Renal cortical epithelial cell (primary cell): ENCODE measurements around the gene ROBO1. TPM values are rescaled to one million over a fixed set of nuclear protein-coding genes. Genes with fewer than 3 reads are reported as not detected.

Experiments used
- DNase-seq: peaks from one replicate; pipeline ENCODE4 v3.0.0-alpha.2; 2011; ENCODE audit warnings: low read depth
- total RNA-seq: library from RNA; depleted of rRNA; stranded (reverse); fragments of >200 nt; gene quantifications from 2 replicates; pipeline ENCODE4 v1.2.3, GENCODE V29; 2014

Gene ROBO1
- total RNA-seq, 1 donor from 2014 or later: 41.9 TPM

- DNase-seq: no peak
Observed at GRCh38 chr3:78847203-78847602, 920.6 kb downstream of the ROBO1 start.

- no peak for DNase-seq
Observed at GRCh38 chr3:78846718-78847117, 921.1 kb downstream of the ROBO1 start.

- no peak for DNase-seq
Observed at GRCh38 chr3:78845605-78846004, 922.2 kb downstream of the ROBO1 start.

GRCh38 chr3:78844307-78844706 is 923.5 kb downstream of the ROBO1 start:
- DNase-seq: no peak

- DNase-seq: no peak
Observed at GRCh38 chr3:78839693-78840092, 928.1 kb downstream of the ROBO1 start.

- DNase-seq: no peak
Observed at GRCh38 chr3:78838362-78838761, 929.4 kb downstream of the ROBO1 start.

- no peak for DNase-seq
Observed at GRCh38 chr3:78834910-78835309, 932.9 kb downstream of the ROBO1 start.

GRCh38 chr3:78832785-78833204 is 935.0 kb downstream of the ROBO1 start:
- DNase-seq: no peak

GRCh38 chr3:78831446-78831972 is 936.3 kb downstream of the ROBO1 start:
- no peak for DNase-seq

- DNase-seq: no peak
Observed at GRCh38 chr3:78830470-78830869, 937.3 kb downstream of the ROBO1 start.

- DNase-seq: no peak
Observed at GRCh38 chr3:78827618-78828017, 940.2 kb downstream of the ROBO1 start.

GRCh38 chr3:78825858-78826215 is 942.0 kb downstream of the ROBO1 start:
- no peak for DNase-seq

GRCh38 chr3:78825118-78825857 is 942.5 kb downstream of the ROBO1 start:
- DNase-seq: no peak

- peak; percentile 68 for DNase-seq
Observed at GRCh38 chr3:78823859-78824258, 943.9 kb downstream of the ROBO1 start.

GRCh38 chr3:78823434-78823833 is 944.4 kb downstream of the ROBO1 start:
- DNase-seq: no peak

- no peak for DNase-seq
Observed at GRCh38 chr3:78822726-78823125, 945.1 kb downstream of the ROBO1 start.

- DNase-seq: no peak
Observed at GRCh38 chr3:78820542-78820941, 947.3 kb downstream of the ROBO1 start.

GRCh38 chr3:78818161-78818985 is 949.4 kb downstream of the ROBO1 start:
- no peak for DNase-seq

- no peak for DNase-seq
Observed at GRCh38 chr3:78814893-78815562, 952.8 kb downstream of the ROBO1 start.

- DNase-seq: no peak
Observed at GRCh38 chr3:78812166-78812565, 955.6 kb downstream of the ROBO1 start.

- DNase-seq: no peak
Observed at GRCh38 chr3:78809966-78810365, 957.8 kb downstream of the ROBO1 start.

- DNase-seq: peak; percentile 3
Observed at GRCh38 chr3:78804251-78805037, 963.4 kb downstream of the ROBO1 start.
